SK-N-SH (cell line): Measurements from ENCODE around the gene UNC119. TPM values are rescaled to one million over a fixed set of nuclear protein-coding genes. Genes with fewer than 3 reads are reported as not detected.

ENCODE experiments used
- CTCF ChIA-PET: fragments of 300-600, 350-600 bp; formaldehyde crosslinking; extraction: SDS; loops from one replicate; lab custom pipeline; 2021; lab: Yijun Ruan, JAX
- POLR2A ChIA-PET: fragments of 350-600 bp; sonication (Branson Sonifier 250); formaldehyde crosslinking; extraction: SDS; loops from one replicate; lab custom pipeline; 2020; ENCODE audit warnings: antibody characterized with exemption, inconsistent platforms; lab: Yijun Ruan, JAX
- DNase-seq: peaks from one replicate; pipeline ENCODE4 v3.0.0; 2012
- H2AFZ ChIP-seq: fragments of 200-600 bp; sonication (generic); 2 replicates; pipeline ENCODE4 v1.8.1; 2016; ENCODE audit warnings: antibody characterized with exemption, mild to moderate bottlenecking, low read depth
- H3F3A ChIP-seq: fragments of 200-600 bp; sonication (generic); replicated peaks from 2 replicates; pipeline ENCODE3; 2016; ENCODE audit warnings: antibody characterized with exemption, mild to moderate bottlenecking; ENCODE audit not compliant: insufficient read depth
- H3K27ac ChIP-seq, 2 experiments: fragments of 200-500 bp in 1 of 2; fragments of 200-600 bp in 1 of 2; sonication (Bioruptor generic) in 1 of 2; sonication (generic), shearing (Covaris generic) in 1 of 2; 2 replicates each; pipeline versions ENCODE4 v1.5.1 to v1.6.1; 2014 to 2016; ENCODE audit warnings: low read depth in 2 of 2, inconsistent platforms in 1 of 2, low read length in 1 of 2, mild to moderate bottlenecking in 1 of 2, mixed read lengths in 1 of 2
- H3K27me3 ChIP-seq: fragments of 200-600 bp; sonication (generic), shearing (Covaris generic); 2 replicates; pipeline ENCODE4 v1.6.1; 2016; ENCODE audit warnings: mixed run types; ENCODE audit not compliant: insufficient read depth
- H3K36me3 ChIP-seq, 2 experiments: fragments of 200-500 bp in 1 of 2; fragments of 200-600 bp in 1 of 2; sonication (Bioruptor generic) in 1 of 2; sonication (generic) in 1 of 2; replicated peaks in 1 of 2; 2 replicates each; pipeline versions ENCODE3 to v1.5.1; 2014 to 2016; ENCODE audit warnings: low read length in 1 of 2, mild to moderate bottlenecking in 1 of 2; ENCODE audit not compliant: insufficient read depth in 2 of 2, control insufficient read depth in 1 of 2
- H3K4me1 ChIP-seq, 2 experiments: fragments of 200-500 bp in 1 of 2; fragments of 200-600 bp in 1 of 2; sonication (Bioruptor generic) in 1 of 2; sonication (generic), shearing (Covaris generic) in 1 of 2; 2 replicates each; pipeline versions ENCODE4 v1.5.1 to v1.6.1; 2014 to 2016; ENCODE audit warnings: low read depth in 1 of 2, low read length in 1 of 2, mixed run types in 1 of 2; ENCODE audit not compliant: insufficient read depth in 2 of 2, control insufficient read depth in 1 of 2
- H3K4me2 ChIP-seq: fragments of 200-600 bp; sonication (generic), shearing (Covaris generic); 2 replicates; pipeline ENCODE4 v1.6.1; 2017; ENCODE audit warnings: mixed run types
- H3K4me3 ChIP-seq, 2 experiments: fragments of 200-500 bp in 1 of 2; fragments of 200-600 bp in 1 of 2; sonication (Bioruptor generic) in 1 of 2; sonication (generic), shearing (Covaris generic) in 1 of 2; 2 replicates each; pipeline versions ENCODE4 v1.5.1 to v1.8.1; 2014 to 2016; ENCODE audit warnings: low read depth in 2 of 2, inconsistent platforms in 1 of 2, low read length in 1 of 2, mild to moderate bottlenecking in 1 of 2, mixed read lengths in 1 of 2, moderate library complexity in 1 of 2
- H3K79me2 ChIP-seq: fragments of 200-600 bp; sonication (generic); 2 replicates; pipeline ENCODE4 v1.8.1; 2017; ENCODE audit warnings: mild to moderate bottlenecking; ENCODE audit not compliant: insufficient read depth
- H3K9ac ChIP-seq: fragments of 200-600 bp; sonication (generic); 2 replicates; pipeline ENCODE4 v1.6.1; 2017; ENCODE audit warnings: mixed run types
- H3K9me2 ChIP-seq: fragments of 200-600 bp; sonication (generic); 2 replicates; pipeline ENCODE4 v1.6.1; 2017; ENCODE audit warnings: mixed run types
- H3K9me3 ChIP-seq: fragments of 200-600 bp; sonication (generic); 2 replicates; pipeline ENCODE4 v1.6.1; 2017; ENCODE audit warnings: mixed run types, mild to moderate bottlenecking, moderate library complexity
- H4K20me1 ChIP-seq: fragments of 200-600 bp; sonication (generic); 2 replicates; pipeline ENCODE4 v1.6.1; 2017; ENCODE audit warnings: mild to moderate bottlenecking, mixed run types; ENCODE audit not compliant: insufficient read depth
- CTCF ChIP-seq: fragments of 200-600 bp; sonication (generic); IDR thresholded peaks from 2 replicates; pipeline ENCODE4 v1.6.1; 2017; ENCODE audit warnings: antibody characterized with exemption, mild to moderate bottlenecking, moderate library complexity
- ELF1 ChIP-seq: IDR thresholded peaks from 2 replicates; pipeline ENCODE4 v1.4.0; 2012
- EZH2phosphoT487 ChIP-seq: fragments of 200-600 bp; sonication (generic); IDR thresholded peaks from 2 replicates; pipeline ENCODE4 v1.6.1; 2017; ENCODE audit warnings: low read depth, mixed run types, mild to moderate bottlenecking, antibody characterized with exemption, moderate library complexity, borderline replicate concordance
- FOSL2 ChIP-seq: IDR thresholded peaks from 2 replicates; pipeline ENCODE4 v1.4.0; 2012; ENCODE audit warnings: low read depth, mild to moderate bottlenecking, moderate library complexity, borderline replicate concordance
- GABPA ChIP-seq: IDR thresholded peaks from 2 replicates; pipeline ENCODE4 v1.4.0; 2012; ENCODE audit warnings: low read depth, mild to moderate bottlenecking
- IRF3 ChIP-seq: fragments of 150-350 bp; IDR thresholded peaks from 2 replicates; pipeline ENCODE4 v1.6.1; 2016; ENCODE audit warnings: mild to moderate bottlenecking, low read depth, low read length
- JUND ChIP-seq: IDR thresholded peaks from 2 replicates; pipeline ENCODE4 v1.4.0; 2012
- MAX ChIP-seq: IDR thresholded peaks from 2 replicates; pipeline ENCODE4 v1.4.0; 2012; ENCODE audit warnings: low read depth
- MXI1 ChIP-seq: IDR thresholded peaks from 2 replicates; pipeline ENCODE4 v1.6.1; 2012; ENCODE audit warnings: mild to moderate bottlenecking, low read depth, low read length, improper control_type of control experiment
- NFIC ChIP-seq: IDR thresholded peaks from 2 replicates; pipeline ENCODE4 v1.4.0; 2012; ENCODE audit warnings: borderline replicate concordance
- NRF1 ChIP-seq: IDR thresholded peaks from 2 replicates; pipeline ENCODE4 v1.6.1; 2012; ENCODE audit warnings: low read depth, mild to moderate bottlenecking, low read length
- PBX3 ChIP-seq: IDR thresholded peaks from 2 replicates; pipeline ENCODE4; 2012
- RCOR1 ChIP-seq: fragments of 150-350 bp; IDR thresholded peaks from 2 replicates; pipeline ENCODE4 v1.6.1; 2017; ENCODE audit warnings: antibody characterized with exemption, low read length
- RXRA ChIP-seq: IDR thresholded peaks from 2 replicates; pipeline ENCODE4 v1.4.0; 2012; ENCODE audit warnings: low read depth, mild to moderate bottlenecking, borderline replicate concordance
- USF1 ChIP-seq: IDR thresholded peaks from 2 replicates; pipeline ENCODE4 v1.4.0; 2012; ENCODE audit warnings: low read depth, borderline replicate concordance
- USF2 ChIP-seq: fragments of 150-350 bp; IDR thresholded peaks from 2 replicates; pipeline ENCODE4 v1.6.1; 2017; ENCODE audit warnings: antibody characterized with exemption, low read length, low read depth, borderline replicate concordance
- WGBS: methylation state at CpG from one replicate; pipeline ENCODE4 v1.1.6; 2017; ENCODE audit warnings: low lambda C conversion rate; 5-methylcytosine and 5-hydroxymethylcytosine counted together
- polyA plus RNA-seq, 3 experiments: library from polyadenylated mRNA; depleted of rRNA; stranded (reverse); fragments of >200 nt; gene quantifications; 2 replicates each; pipeline ENCODE4 v1.2.3, GENCODE V29; 2012

UNC119 gene
- polyA plus RNA-seq, 1 of the 3 experiments (the other 2 are of a cell fraction) = 89.9 TPM

- Histone ChIP-seq H3K79me2 (peaks cover 14% of the 10 kb centered on the region), H3K27me3 (no peaks in the 10 kb centered on the region), H4K20me1 (peaks cover 15% of the 10 kb centered on the region)
- TF ChIP-seq PBX3 (no peak), RXRA (no peak), NFIC (no peak), EZH2phosphoT487 (no peak), NRF1 (no peak), RCOR1 (no peak), MXI1 (no peak), USF1 (no peak), IRF3 (no peak), FOSL2 (no peak), ELF1 (no peak), MAX (no peak), CTCF (no peak), GABPA (no peak), USF2 (no peak), JUND (no peak)
- TF ChIP-seq, all 33 proteins: peak for 0
- Histone ChIP-seq H3K9me3 (no peaks in the 10 kb centered on the region), H3F3A (no peaks in the 10 kb centered on the region), H3K4me2 (no peak overlapping the region), H2AFZ (no peak overlapping the region), H3K9me2 (no peaks in the 10 kb centered on the region), H3K9ac (no peak overlapping the region), H3K4me3 (no peak overlapping the region), H3K27ac (no peak overlapping the region), H3K4me1 (peaks cover 0 to 28% of the 10 kb centered on the region in 2 experiments; a peak in 2 of 4 replicates), H3K36me3 (peaks cover 0 to 17% of the 10 kb centered on the region in 2 experiments)
- ChIA-PET POLR2A (interaction anchor here (0.9 kb wide), 1 partner anchor 51 kb away, joined by 3 read pairs; no protein-coding TSS in a partner anchor), CTCF (interaction anchor here (0.6 to 7.0 kb wide), 28 partner anchors 9 to 177 kb away, joined by 3 to 87 read pairs (median 5); partner anchors contain the start of genes FOXN1, RSKR, SDF2 and SPAG5)
- no peak for DNase-seq
- WGBS = 83% methylated on average over 11 of the region's 14 CpGs
Measured at GRCh38 chr17:28547096-28547622, 5.3 kb downstream of the UNC119 start.
